ENCODE results near the gene MYLK2.
A peak's percentile ranks its signal among the peaks of the same experiment; 100 is the strongest.

Gene MYLK2

GRCh38 chr20:31833130-31833930, 14.2 kb downstream of the MYLK2 start:
- DNase-seq (ENCODE audit: low read depth) = no peak
- no peak overlapping the region for H3K4me3 ChIP-seq (ENCODE audit: low read depth, low read length)

- DNase-seq (ENCODE audit: low read depth) = no peak
- H3K4me3 ChIP-seq (ENCODE audit: low read depth, low read length) = no peak overlapping the region
Observed at GRCh38 chr20:31833931-31834521, 14.9 kb downstream of the MYLK2 start.

- no peak overlapping the region for H3K4me3 ChIP-seq (ENCODE audit: low read depth, low read length)
- no peak for DNase-seq (ENCODE audit: low read depth)
Observed at GRCh38 chr20:31835554-31835953, 16.4 kb downstream of the MYLK2 start.

DNA sequence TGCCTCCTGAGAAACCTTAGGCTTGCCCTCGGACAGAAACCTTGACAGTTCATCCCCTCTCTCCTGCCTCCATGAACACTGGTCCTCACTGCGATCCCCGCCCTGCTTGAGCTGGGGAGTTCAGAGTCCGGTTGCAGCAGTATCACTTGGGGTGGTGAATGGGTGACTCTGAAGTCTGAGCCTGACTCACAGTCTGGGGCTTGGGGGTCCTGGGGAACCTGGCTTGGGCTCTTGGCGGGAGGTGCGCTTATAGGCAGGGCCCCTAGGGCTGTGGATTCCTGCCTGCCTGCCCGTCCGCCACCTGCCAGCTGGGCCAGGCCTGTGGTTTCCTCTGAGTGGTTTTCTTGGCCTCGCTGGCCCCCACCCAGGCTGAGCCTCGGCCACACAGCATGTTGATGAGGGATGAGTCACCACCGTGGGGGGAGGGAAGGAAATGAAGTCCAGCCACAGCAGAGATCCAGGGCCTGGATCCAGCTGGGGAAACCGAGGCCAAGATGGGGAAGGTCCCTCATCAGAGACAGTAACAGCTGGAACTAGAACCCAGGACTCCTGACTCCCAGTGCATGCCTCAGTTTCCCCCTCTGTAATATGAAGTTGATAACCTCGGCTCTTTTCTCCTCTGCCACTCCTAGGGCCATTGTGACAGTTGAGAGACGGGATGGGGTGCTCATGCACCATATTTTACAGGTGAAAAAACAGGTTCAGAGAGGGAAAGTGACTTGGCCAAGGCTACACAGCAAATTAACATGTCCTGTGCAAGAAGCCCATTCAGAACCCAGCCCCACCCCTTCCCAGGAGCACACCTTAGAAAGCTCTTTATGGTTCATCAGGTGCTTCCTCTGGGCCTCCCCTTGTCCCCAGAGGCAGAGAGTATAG, 17.1 kb downstream of the MYLK2 start:
- H3K4me3 ChIP-seq (ENCODE audit: low read depth, low read length) = no peak overlapping the region

DNA sequence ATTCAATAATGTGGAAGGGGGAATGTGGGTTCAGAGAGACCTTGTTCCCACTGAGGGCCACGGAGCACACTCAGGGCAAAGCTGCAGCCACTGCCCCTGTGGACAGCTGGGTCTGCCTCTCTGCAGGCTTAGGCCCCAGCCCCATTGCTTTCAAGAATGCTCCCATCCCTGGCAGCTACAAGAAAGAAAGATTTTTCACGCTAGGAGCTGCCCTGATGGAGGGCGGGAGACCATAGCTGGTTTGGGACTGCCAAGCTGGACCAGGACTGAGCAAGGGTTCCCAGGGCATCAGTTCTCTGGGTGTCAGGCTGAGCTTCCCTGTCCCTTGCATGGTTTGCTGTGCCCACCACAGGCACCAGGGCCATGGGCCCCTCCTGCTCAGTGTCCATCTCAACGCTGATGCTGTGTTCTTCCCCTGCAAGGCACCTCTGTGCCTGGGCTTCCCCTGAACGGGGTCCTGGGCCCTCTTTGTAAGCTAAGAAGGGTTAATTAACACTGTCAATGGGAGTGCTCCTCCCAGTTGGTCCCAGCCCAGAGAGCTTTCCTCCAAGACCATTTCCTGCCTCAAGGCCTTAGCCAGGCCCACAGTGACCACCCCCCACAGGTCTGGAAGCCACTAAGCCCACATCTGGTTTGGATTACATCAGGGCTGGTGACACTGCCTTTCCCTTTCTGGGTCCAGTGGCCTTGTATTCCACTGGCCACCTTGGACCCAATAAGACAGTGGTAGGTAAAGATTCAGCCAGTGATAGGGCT, 17.9 kb downstream of the MYLK2 start:
- DNase-seq (ENCODE audit: low read depth) = no peak
- H3K4me3 ChIP-seq (ENCODE audit: low read depth, low read length) = no peak overlapping the region

More for the DNA sequence above, 17.1 kb downstream of the MYLK2 start:
- peak; percentile 62 for DNase-seq (ENCODE audit: low read depth)

GRCh38 chr20:31837896-31838397, 18.8 kb downstream of the MYLK2 start:
- no peak for DNase-seq (ENCODE audit: low read depth)
- no peak overlapping the region for H3K4me3 ChIP-seq (ENCODE audit: low read depth, low read length)

- DNase-seq (ENCODE audit: low read depth) = no peak
- no peak overlapping the region for H3K4me3 ChIP-seq (ENCODE audit: low read depth, low read length)
Observed at GRCh38 chr20:31838646-31839292, 19.6 kb downstream of the MYLK2 start.

- H3K4me3 ChIP-seq (ENCODE audit: low read depth, low read length) = no peak overlapping the region
Observed at GRCh38 chr20:31839782-31840487, 20.8 kb downstream of the MYLK2 start.

DNA sequence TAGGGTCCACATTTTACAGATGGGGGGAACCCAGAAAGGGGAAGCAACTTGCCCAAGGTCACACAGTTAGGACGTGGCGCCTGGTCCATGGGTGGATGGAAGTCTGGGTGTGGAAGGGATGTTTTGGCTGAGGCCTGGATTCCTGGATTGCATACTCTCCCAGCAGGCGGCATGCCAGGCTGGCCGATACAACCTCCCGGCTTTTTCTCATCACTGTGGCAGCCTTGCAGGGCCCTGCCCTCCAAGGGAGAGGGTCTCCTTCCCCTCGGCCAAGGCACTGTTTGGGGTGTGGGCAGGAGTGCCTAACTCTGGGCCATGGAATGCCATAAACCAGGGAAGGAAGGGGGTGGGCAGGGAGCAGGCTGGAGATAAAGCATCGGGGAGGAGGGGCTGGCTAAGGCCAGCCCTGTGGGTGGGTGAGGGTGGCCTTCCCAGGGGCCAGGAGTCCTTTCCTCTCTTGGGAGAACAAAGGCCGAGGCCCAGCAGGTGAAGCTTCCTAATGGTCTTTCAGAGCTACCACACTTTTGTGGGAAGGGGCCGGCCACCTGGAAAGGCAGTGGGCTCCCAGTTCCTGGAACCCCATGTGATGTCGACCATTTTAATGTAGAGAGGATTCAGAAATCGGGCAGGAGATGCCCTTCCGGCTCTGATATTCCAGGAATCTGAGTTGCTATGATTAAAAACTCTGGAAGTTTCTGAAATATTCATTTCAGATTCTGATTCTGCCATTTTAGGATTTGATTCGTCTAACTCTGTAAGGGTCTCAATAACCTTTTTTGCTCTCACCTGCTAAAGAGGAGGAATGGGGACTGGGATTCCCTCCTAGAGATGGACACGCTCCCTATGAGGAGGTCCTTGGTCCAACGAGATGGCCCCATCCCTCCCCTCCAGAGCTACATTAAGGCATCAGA, 22.0 kb downstream of the MYLK2 start:
- no peak for DNase-seq (ENCODE audit: low read depth)

More at GRCh38 chr20:31839782-31840487, 20.8 kb downstream of the MYLK2 start:
- no peak for DNase-seq (ENCODE audit: low read depth)

DNA sequence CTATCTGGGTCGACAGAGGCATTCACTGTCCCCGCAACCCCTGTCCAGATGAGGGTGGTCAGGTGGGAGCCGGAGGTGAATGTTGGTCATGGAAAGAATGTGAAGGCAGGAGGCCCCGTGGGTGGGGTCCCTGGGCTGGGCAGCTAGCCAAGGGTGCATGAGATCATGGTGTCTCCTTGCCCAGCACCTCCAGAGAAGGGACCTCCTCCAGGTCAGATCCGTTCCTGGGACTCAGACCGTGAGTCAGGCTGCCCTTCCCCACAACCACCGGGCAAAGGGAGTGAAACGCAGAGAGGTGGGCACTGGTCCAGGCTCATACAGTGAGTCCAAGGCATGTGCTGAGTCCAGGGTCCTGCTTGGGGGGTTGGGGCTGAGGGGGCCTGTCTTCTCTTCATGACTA, 22.8 kb downstream of the MYLK2 start:
- DNase-seq (ENCODE audit: low read depth) = no peak
- H3K4me3 ChIP-seq (ENCODE audit: low read depth, low read length) = no peak overlapping the region

More for the DNA sequence above, 22.0 kb downstream of the MYLK2 start:
- H3K4me3 ChIP-seq (ENCODE audit: low read depth, low read length) = no peak overlapping the region

GRCh38 chr20:31842471-31843157, 23.5 kb downstream of the MYLK2 start:
- DNase-seq (ENCODE audit: low read depth) = no peak
- H3K4me3 ChIP-seq (ENCODE audit: low read depth, low read length) = no peak overlapping the region

- no peak for DNase-seq (ENCODE audit: low read depth)
Observed at GRCh38 chr20:31843288-31843687, 24.1 kb downstream of the MYLK2 start.

DNA sequence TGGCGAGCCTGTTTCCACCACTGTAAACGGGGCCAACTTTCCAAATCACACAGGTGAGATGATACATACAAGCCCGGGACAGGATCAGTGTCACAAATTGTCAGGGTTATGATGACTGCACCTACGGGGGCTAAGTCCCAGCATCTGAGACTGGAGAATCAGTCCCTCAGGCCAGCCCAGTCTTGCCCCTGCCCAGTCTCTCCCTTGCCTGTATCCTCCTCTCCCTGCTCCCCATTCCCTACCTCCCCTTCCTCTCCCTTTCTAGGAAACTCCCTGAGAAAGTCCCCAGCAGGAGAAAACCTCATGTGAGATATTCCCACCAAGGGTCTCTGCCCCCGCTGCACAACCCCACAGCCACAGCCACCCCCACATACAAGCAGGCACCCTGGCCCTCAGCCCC, 24.7 kb downstream of the MYLK2 start:
- DNase-seq (ENCODE audit: low read depth) = no peak
- H3K4me3 ChIP-seq (ENCODE audit: low read depth, low read length) = no peak overlapping the region

More at GRCh38 chr20:31843288-31843687, 24.1 kb downstream of the MYLK2 start:
- H3K4me3 ChIP-seq (ENCODE audit: low read depth, low read length) = no peak overlapping the region

- DNase-seq (ENCODE audit: low read depth) = no peak
- H3K4me3 ChIP-seq (ENCODE audit: low read depth, low read length) = no peak overlapping the region
Observed at GRCh38 chr20:31844737-31845299, 25.7 kb downstream of the MYLK2 start.

DNA sequence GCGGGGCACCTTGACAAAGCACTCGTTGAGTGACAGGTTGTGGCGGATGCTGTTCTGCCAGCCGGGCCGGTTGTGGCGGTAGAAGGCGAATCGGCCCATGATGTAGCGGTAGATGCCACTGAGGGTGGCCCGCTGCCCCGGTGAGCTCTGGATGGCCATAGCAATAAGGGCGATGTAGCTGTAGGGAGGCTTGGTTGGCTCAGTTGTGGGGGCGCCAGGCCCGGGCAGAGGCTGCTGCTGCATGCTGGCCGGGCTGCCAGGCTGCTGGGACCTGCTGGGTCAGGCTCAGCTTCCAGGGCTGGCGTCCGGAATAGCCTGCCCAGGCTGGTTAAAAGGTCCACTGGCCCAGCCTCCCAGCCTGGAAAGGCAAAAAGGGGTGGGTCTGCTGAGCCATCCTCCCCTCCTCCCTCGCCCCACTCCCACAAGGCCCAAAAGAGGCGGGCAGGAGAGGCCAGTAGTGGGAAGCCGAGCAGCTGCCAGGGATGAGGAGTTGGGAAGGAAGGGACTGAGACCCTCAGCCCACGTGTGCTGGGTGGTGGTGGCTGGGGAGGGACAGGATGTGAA, 26.2 kb downstream of the MYLK2 start, which contains the start of gene FOXS1:
Gene FOXS1 (minus strand): TSS at position 305 of the 564 bp plus-strand sequence. CDS start 62 bp downstream, at position 243.
- DNase-seq (ENCODE audit: low read depth) = no peak
- H3K4me3 ChIP-seq (ENCODE audit: low read depth, low read length) = no peak within 1 kb of the TSS

- H3K4me3 ChIP-seq (ENCODE audit: low read depth, low read length) = no peak overlapping the region
- no peak for DNase-seq (ENCODE audit: low read depth)
Observed at GRCh38 chr20:31846793-31847138, 27.6 kb downstream of the MYLK2 start.

Data from skeletal muscle cell (primary cell).